CD14-positive monocyte (primary cell): ENCODE data around the gene UBE2E2. TPM values are rescaled to one million over a fixed set of nuclear protein-coding genes. Genes with fewer than 3 reads are reported as not detected.

ENCODE experiments used
- DNase-seq, 3 donors: peaks; one replicate each; pipeline ENCODE4 v3.0.0-alpha.2; 2011 to 2022
- H2AFZ ChIP-seq: 2 replicates; pipeline ENCODE4 v1.6.0; 2012; ENCODE audit warnings: mild to moderate bottlenecking, low read depth, low read length, inconsistent platforms; ENCODE audit not compliant: insufficient read depth, poor library complexity, severe bottlenecking
- H3K27ac ChIP-seq, 2 donors: 1 replicate in 1 of 2; 2 replicates in 1 of 2; pipeline ENCODE4 v1.5.1; 2012 to 2013; ENCODE audit warnings: low read length in 2 of 2, control low read depth in 1 of 2, inconsistent platforms in 1 of 2, low read depth in 1 of 2, mild to moderate bottlenecking in 1 of 2
- H3K27me3 ChIP-seq, 2 donors: one replicate each; pipeline versions ENCODE4 v1.6.0 to v1.6.1; 2011 to 2013; ENCODE audit warnings: low read length in 2 of 2; ENCODE audit not compliant: control insufficient read depth in 2 of 2, insufficient read depth in 2 of 2
- H3K36me3 ChIP-seq, 2 donors: replicated peaks in 1 of 2; 1 replicate in 1 of 2; 2 replicates in 1 of 2; pipeline versions ENCODE4 v1.5.1 to v1.6.1; 2012 to 2013; ENCODE audit warnings: low read length in 2 of 2, control low read depth in 1 of 2, inconsistent platforms in 1 of 2, mild to moderate bottlenecking in 1 of 2; ENCODE audit not compliant: insufficient read depth in 2 of 2, control insufficient read depth in 1 of 2
- H3K4me1 ChIP-seq, 2 donors: 1 replicate in 1 of 2; 2 replicates in 1 of 2; pipeline versions ENCODE4 v1.5.1 to v1.6.1; 2012 to 2013; ENCODE audit warnings: low read length in 2 of 2, control low read depth in 1 of 2, inconsistent platforms in 1 of 2, mild to moderate bottlenecking in 1 of 2, moderate library complexity in 1 of 2; ENCODE audit not compliant: insufficient read depth in 2 of 2, control insufficient read depth in 1 of 2
- H3K4me2 ChIP-seq: replicated peaks from 2 replicates; pipeline ENCODE3; 2012; ENCODE audit warnings: low read length, moderate library complexity, mild to moderate bottlenecking; ENCODE audit not compliant: poor library complexity, severe bottlenecking; ENCODE audit errors: extremely low read depth
- H3K4me3 ChIP-seq, 3 experiments: fragments of 200-600 bp in 1 of 3; sonication (generic) in 1 of 3; replicated peaks in 1 of 3; 1 replicate in 2 of 3; 2 replicates in 1 of 3; pipeline ENCODE4 v1.5.1; 2011 to 2013; ENCODE audit warnings: low read length in 3 of 3, mild to moderate bottlenecking in 3 of 3, control low read depth in 2 of 3, low read depth in 2 of 3, inconsistent platforms in 1 of 3, moderate library complexity in 1 of 3
- H3K79me2 ChIP-seq: 2 replicates; pipeline ENCODE4 v1.6.0; 2012; ENCODE audit warnings: mild to moderate bottlenecking, control low read depth, inconsistent platforms, low read length, moderate library complexity; ENCODE audit not compliant: insufficient read depth
- H3K9ac ChIP-seq: 2 replicates; pipeline ENCODE4 v1.6.0; 2017; ENCODE audit warnings: low read length, mild to moderate bottlenecking; ENCODE audit not compliant: insufficient read depth, poor library complexity, severe bottlenecking
- H3K9me3 ChIP-seq, 2 donors: replicated peaks in 1 of 2; 1 replicate in 1 of 2; 2 replicates in 1 of 2; pipeline versions ENCODE4 v1.5.1 to v1.6.1; 2012 to 2013; ENCODE audit warnings: low read length in 2 of 2, control low read depth in 1 of 2; ENCODE audit not compliant: control insufficient read depth in 1 of 2, insufficient read depth in 1 of 2
- H4K20me1 ChIP-seq: 2 replicates; pipeline ENCODE4 v1.6.0; 2012; ENCODE audit warnings: mild to moderate bottlenecking, low read length, control low read depth, moderate library complexity; ENCODE audit not compliant: insufficient read depth
- H3K27ac Mint-ChIP-seq, 7 donors: one replicate each; pipeline ENCODE4 v1.8.0; 2020; ENCODE audit warnings: mild to moderate bottlenecking in 7 of 7, mixed read lengths in 7 of 7, moderate library complexity in 6 of 7, inconsistent platforms in 2 of 7
- H3K27me3 Mint-ChIP-seq, 3 donors: one replicate each; pipeline ENCODE4 v1.8.0; 2021 to 2022; ENCODE audit warnings: low read depth in 3 of 3, mild to moderate bottlenecking in 3 of 3, mixed read lengths in 3 of 3, moderate library complexity in 3 of 3, inconsistent platforms in 1 of 3
- H3K36me3 Mint-ChIP-seq, 2 donors: one replicate each; pipeline ENCODE4 v1.8.0; 2020; ENCODE audit warnings: mixed read lengths in 2 of 2, inconsistent platforms in 1 of 2, mild to moderate bottlenecking in 1 of 2
- H3K4me1 Mint-ChIP-seq: one replicate; pipeline ENCODE4 v1.8.0; 2020; ENCODE audit warnings: mild to moderate bottlenecking, mixed read lengths
- H3K4me3 Mint-ChIP-seq, 2 donors: one replicate each; pipeline ENCODE4 v1.8.0; 2020; ENCODE audit warnings: mild to moderate bottlenecking in 2 of 2, mixed read lengths in 2 of 2, moderate library complexity in 1 of 2
- H3K9me3 Mint-ChIP-seq, 7 donors: one replicate each; pipeline ENCODE4 v1.8.0; 2020 to 2022; ENCODE audit warnings: mixed read lengths in 7 of 7, mild to moderate bottlenecking in 6 of 7, moderate library complexity in 6 of 7, inconsistent platforms in 2 of 7
- WGBS: methylation state at CpG from one replicate; pipeline ENCODE4 v1.1.5; 2013; ENCODE audit warnings: missing lambda C conversion rate; ENCODE audit not compliant: insufficient coverage; 5-methylcytosine and 5-hydroxymethylcytosine counted together
- intact Hi-C, 2 donors: fragments of 100-400 bp; cut with micrococcal nuclease; formaldehyde crosslinking; loops; one replicate each; pipeline versions ENCODE4 v1.15.0 to v1.15.1; 2023
- polyA plus RNA-seq, 3 donors: library from polyadenylated mRNA; depleted of rRNA in 1 of 3; unstranded in 2 of 3; stranded (reverse) in 1 of 3; fragments of 300-500 nt in 2 of 3; fragments of >200 nt in 1 of 3; fragmentation: Illumina TruSeq in 2 of 3; gene quantifications; 1 replicate in 2 of 3; 2 replicates in 1 of 3; pipeline ENCODE4 v1.2.3, GENCODE V29; 2012 to 2021
- TF ChIP-seq, protein P1 (sequence below): fragments of 200-600 bp; IDR thresholded peaks from one replicate; pipeline ENCODE4 v1.8.0; 2022; ENCODE audit warnings: antibody characterized with exemption, mild to moderate bottlenecking

UBE2E2 gene
- polyA plus RNA-seq, 3 donors, result 25.8 to 78.0 (median 66.3) TPM

DNA sequence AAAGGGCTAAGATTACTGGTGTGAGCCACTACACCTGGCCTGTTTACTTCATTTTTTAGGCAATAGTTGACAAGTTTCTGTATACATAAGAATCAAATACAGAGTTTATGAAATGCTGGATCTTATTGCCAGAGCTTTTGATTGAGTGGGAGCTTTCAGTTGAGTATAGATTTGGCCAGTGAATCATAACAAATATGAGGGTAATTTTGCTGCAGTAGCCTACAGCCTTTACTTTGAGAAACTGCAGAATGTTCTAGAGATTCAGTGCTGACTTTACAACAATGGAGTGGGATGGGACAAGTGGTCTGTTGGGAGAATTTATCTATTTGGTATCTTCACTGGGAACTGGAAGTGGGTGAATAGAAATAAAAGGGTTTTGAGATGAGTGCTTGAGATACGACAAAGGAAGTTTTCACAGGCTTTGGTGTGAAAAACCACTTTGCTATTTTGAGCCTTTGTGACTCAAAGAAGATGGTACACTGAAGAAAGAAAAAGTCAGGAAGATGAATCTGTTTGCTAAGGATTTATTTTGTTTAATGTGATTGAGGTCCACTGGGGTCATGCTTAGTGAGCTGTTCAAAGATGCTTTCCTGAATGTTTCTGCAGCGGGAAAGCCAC is 227.8 kb downstream of the UBE2E2 start:
- intact Hi-C loops, result no loop called here
- Histone ChIP-seq H3K4me1 (no peaks in the 10 kb centered on the region), H2AFZ (no peak overlapping the region), H3K27ac (no peak overlapping the region), H3K9ac (no peak overlapping the region), H3K4me2 (no peak overlapping the region), H3K9me3 (no peaks in the 10 kb centered on the region), H3K36me3 (no peaks in the 10 kb centered on the region), H3K4me3 (no peak overlapping the region), H3K27me3 (no peaks in the 10 kb centered on the region), H4K20me1 (peaks cover 16% of the 10 kb centered on the region), H3K79me2 (no peaks in the 10 kb centered on the region)
- DNase-seq, result no peak
- 100% methylated on average over 1 of the region's 2 CpGs for WGBS
- TF ChIP-seq, protein P1, sequence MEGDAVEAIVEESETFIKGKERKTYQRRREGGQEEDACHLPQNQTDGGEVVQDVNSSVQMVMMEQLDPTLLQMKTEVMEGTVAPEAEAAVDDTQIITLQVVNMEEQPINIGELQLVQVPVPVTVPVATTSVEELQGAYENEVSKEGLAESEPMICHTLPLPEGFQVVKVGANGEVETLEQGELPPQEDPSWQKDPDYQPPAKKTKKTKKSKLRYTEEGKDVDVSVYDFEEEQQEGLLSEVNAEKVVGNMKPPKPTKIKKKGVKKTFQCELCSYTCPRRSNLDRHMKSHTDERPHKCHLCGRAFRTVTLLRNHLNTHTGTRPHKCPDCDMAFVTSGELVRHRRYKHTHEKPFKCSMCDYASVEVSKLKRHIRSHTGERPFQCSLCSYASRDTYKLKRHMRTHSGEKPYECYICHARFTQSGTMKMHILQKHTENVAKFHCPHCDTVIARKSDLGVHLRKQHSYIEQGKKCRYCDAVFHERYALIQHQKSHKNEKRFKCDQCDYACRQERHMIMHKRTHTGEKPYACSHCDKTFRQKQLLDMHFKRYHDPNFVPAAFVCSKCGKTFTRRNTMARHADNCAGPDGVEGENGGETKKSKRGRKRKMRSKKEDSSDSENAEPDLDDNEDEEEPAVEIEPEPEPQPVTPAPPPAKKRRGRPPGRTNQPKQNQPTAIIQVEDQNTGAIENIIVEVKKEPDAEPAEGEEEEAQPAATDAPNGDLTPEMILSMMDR, result no peak
- Mint-ChIP-seq H3K36me3 (no peaks in the 10 kb centered on the region), H3K27me3 (no peaks in the 10 kb centered on the region), H3K9me3 (peaks cover 0 to 7% (median 1%) of the 10 kb centered on the region in 7 donors), H3K4me3 (no peak overlapping the region), H3K27ac (no peak overlapping the region), H3K4me1 (peaks cover 8% of the 10 kb centered on the region)

DNA sequence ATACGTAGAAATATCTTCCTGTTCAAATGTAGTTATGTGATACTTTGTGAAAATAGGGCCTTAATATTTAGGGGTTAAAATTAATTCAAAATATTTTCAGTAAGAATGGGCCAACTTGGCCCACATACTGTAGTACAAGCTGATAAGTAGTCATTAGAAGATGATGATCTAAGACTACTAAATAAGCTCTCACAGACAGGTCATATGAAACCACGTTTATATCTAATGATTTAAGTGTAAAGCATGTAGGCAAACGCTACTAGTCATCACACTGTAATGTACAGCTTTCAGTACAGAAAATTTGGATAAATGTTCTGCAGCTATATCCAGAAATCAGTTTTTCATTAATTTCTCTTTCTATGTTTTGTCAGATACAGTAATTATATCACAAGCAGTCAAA is 228.6 kb downstream of the UBE2E2 start:
- peaks cover 8% of the 10 kb centered on the region for H3K4me1 Mint-ChIP-seq
- Histone ChIP-seq H3K4me3 (no peak overlapping the region), H3K79me2 (no peaks in the 10 kb centered on the region), H3K9me3 (no peaks in the 10 kb centered on the region), H3K36me3 (no peaks in the 10 kb centered on the region), H2AFZ (no peak overlapping the region), H3K27ac (no peak overlapping the region), H4K20me1 (peaks cover 24% of the 10 kb centered on the region), H3K9ac (no peak overlapping the region), H3K4me2 (no peak overlapping the region), H3K4me1 (no peaks in the 10 kb centered on the region), H3K27me3 (no peaks in the 10 kb centered on the region)
- no peaks in the 10 kb centered on the region for H3K27me3 Mint-ChIP-seq
- no peak overlapping the region for H3K4me3 Mint-ChIP-seq
- no peak for DNase-seq
- no CpG with 5 or more reads among the region's 3 CpGs for WGBS
- no peak overlapping the region for H3K27ac Mint-ChIP-seq
- H3K9me3 Mint-ChIP-seq, result peaks cover 0 to 4% (median 1%) of the 10 kb centered on the region in 7 donors
- TF ChIP-seq, protein P1, result no peak
- intact Hi-C loops, result no loop called here
- no peaks in the 10 kb centered on the region for H3K36me3 Mint-ChIP-seq
